ENCODE measurements around the gene GALNT18.

The GALNT18 gene

GRCh38 chr11:11284481-11284880 is 337.3 kb downstream of the GALNT18 start:
- DNase-seq (ENCODE audit: low read depth in 3 of 3, low spot score in 1 of 3), result no peak

DNA sequence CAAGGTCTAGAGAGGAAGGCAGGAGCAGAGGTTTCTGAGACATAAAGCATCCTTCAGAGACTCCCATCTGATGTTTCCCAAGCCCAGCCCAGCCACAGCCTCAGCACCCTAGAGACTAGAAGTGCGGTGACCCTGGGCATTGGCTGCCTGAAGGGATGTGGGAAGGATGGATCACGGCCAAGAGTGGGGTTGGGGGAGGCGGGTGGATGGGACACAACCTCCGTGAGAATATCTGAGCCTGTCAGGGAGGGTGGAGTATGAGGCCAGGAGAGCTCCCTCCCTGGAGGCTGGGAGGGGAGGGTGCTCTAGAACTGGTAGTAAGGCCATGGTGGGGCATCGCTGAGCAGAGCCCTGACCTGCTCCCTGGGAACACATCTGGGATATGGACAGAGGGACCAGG is 340.2 kb downstream of the GALNT18 start:
- DNase-seq (ENCODE audit: low read depth in 3 of 3, low spot score in 1 of 3), result no peak

GRCh38 chr11:11280826-11281225 is 341.0 kb downstream of the GALNT18 start:
- no peak for DNase-seq (ENCODE audit: low read depth in 3 of 3, low spot score in 1 of 3)

- DNase-seq (ENCODE audit: low read depth in 3 of 3, low spot score in 1 of 3), result no peak
These were observed 341.7 kb downstream of the GALNT18 start for GRCh38 chr11:11279956-11280689.

- DNase-seq (ENCODE audit: low read depth in 3 of 3, low spot score in 1 of 3), result no peak
These were observed 349.6 kb downstream of the GALNT18 start for GRCh38 chr11:11272254-11272653.

DNA sequence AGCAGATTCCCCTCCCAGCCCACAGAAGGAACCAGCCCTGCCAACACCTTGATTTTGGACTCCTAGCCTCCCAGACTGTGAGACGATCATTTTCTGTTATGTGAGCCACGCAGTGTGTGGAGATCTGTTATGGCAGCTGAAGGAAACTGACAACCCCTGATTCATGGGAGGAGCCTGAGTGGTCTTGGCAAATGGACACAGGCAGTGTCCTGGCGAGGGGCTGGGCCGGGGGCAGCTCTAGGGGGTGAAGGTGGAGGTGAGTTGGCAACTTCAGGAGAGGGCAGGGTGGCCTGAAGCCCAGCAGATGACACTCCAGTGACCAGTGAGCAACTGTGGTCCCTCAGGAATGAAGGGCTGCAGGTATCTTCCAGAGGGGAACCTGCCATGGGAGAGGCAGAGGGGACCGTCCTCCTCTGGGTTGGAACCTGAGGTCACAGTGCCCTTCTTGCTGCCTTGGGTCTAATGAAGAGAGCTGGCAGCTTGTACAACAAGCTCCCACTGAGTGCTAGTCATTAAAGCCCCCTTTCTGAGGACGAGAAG is 351.5 kb downstream of the GALNT18 start:
- DNase-seq (ENCODE audit: low read depth in 3 of 3, low spot score in 1 of 3), result no peak

- DNase-seq (ENCODE audit: low read depth in 3 of 3, low spot score in 1 of 3), result no peak
These were observed 353.1 kb downstream of the GALNT18 start for GRCh38 chr11:11268706-11269105.

DNA sequence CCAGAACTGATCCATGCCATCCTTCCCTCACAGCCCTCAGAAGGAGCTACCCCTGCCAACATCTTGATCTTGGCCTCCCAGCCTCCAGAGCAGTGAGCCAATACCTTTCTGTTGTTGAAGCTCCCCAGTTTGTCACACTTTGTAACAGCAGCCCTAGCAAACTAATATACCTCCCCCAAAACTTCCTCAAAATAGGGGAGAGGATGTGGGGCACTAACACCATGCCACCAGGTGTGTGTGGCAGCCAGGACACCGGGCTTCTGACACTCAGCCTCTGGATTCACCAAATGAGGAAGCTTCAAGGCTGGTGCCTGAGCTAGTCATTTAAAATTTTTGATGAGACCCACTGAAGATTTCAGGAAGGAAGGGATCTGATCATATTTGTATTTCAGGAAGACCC is 353.7 kb downstream of the GALNT18 start:
- no peak for DNase-seq (ENCODE audit: low read depth in 3 of 3, low spot score in 1 of 3)

DNA sequence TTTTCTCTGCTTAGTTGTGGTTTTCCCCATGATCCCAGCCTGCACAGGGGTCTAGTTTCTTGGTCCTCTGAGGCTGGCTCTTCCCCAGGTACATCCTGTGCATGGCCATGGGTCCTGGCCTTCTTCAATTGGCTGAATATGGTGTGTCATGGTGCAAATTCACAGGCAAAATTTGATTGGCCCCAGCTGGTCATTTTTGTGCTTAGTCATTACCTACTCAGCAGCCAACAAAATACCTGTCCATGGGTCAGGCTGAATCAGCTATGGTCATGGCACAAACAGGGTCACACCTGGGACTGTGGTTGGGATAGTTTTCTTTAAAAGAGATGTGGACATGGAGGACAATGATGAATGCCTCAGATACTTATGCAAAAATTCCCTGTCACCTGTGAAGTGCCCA is 354.5 kb downstream of the GALNT18 start:
- no peak for DNase-seq (ENCODE audit: low read depth in 3 of 3, low spot score in 1 of 3)

GRCh38 chr11:11265994-11266606 is 355.7 kb downstream of the GALNT18 start:
- DNase-seq (ENCODE audit: low read depth in 3 of 3, low spot score in 1 of 3), result peak; percentile 7 to 38 (median 22)

DNA sequence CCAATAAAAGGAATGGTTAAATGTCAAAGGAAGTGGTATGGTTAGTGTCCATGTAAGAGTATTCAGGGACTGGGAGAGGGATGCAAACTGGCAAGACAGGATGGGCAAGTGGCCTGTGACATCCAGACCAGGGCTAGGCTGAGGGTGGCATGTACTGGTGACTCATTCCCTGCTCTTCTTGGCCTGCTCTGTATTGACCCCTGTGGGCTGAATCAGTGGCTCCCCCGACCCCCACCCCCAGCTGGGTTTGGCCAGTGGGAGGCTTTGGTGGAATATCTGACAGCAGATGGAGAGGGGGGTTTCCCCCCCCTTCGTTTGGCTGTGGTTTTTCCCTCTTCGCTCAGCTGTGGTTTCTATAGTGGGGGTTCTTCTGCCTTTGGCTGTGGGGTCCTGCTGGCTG is 356.5 kb downstream of the GALNT18 start:
- no peak for DNase-seq (ENCODE audit: low read depth in 3 of 3, low spot score in 1 of 3)

GRCh38 chr11:11263238-11264005 is 358.4 kb downstream of the GALNT18 start:
- DNase-seq (ENCODE audit: low read depth in 3 of 3, low spot score in 1 of 3), result no peak

- no peak for DNase-seq (ENCODE audit: low read depth in 3 of 3, low spot score in 1 of 3)
These were observed 359.5 kb downstream of the GALNT18 start for GRCh38 chr11:11262171-11262920.

DNA sequence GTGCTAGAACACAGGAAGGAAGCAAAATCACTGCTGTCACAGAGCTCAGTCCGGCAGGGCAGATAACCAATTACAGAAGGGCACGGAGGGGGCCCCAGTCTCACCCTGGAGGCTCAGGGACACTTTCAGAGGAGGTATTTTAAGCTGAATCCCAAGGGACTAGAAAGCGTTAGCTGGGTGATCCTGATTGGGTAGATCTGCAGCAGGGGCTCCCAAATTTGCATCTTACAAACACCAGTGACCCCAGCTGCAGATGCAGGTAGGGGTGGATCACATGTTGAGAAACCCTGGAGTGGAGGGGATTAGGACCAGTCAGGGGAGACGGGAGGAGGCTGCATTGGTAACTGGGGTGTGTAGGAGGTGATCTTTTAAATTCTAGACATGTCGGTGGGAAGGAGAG is 360.2 kb downstream of the GALNT18 start:
- DNase-seq (ENCODE audit: low read depth in 3 of 3, low spot score in 1 of 3), result no peak

- DNase-seq (ENCODE audit: low read depth in 3 of 3, low spot score in 1 of 3), result no peak
These were observed 360.9 kb downstream of the GALNT18 start for GRCh38 chr11:11260903-11261302.

DNA sequence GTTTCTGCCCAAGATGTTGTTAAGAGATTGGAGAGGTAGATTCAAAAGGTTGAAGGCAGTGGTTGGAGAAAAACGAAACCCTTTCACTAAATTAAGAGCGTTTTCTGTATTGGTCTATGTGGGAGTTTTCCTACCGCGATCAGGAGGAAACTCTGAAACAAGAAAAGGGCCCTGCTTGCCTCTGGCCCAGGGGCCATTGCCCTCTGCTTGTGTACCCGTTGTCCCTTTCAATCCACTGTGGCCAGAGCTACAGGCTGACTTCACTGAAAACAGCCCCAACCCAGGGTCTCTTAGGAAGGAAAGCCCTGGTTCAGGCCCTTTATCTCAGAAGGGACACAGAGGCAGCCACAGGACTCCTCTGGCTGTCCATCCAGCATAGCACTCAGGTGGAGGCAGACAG is 367.8 kb downstream of the GALNT18 start:
- no peak for DNase-seq (ENCODE audit: low read depth in 3 of 3, low spot score in 1 of 3)

GRCh38 chr11:11253497-11253896 is 368.3 kb downstream of the GALNT18 start:
- DNase-seq (ENCODE audit: low read depth in 3 of 3, low spot score in 1 of 3), result no peak

GRCh38 chr11:11252403-11252802 is 369.4 kb downstream of the GALNT18 start:
- no peak for DNase-seq (ENCODE audit: low read depth in 3 of 3, low spot score in 1 of 3)

DNA sequence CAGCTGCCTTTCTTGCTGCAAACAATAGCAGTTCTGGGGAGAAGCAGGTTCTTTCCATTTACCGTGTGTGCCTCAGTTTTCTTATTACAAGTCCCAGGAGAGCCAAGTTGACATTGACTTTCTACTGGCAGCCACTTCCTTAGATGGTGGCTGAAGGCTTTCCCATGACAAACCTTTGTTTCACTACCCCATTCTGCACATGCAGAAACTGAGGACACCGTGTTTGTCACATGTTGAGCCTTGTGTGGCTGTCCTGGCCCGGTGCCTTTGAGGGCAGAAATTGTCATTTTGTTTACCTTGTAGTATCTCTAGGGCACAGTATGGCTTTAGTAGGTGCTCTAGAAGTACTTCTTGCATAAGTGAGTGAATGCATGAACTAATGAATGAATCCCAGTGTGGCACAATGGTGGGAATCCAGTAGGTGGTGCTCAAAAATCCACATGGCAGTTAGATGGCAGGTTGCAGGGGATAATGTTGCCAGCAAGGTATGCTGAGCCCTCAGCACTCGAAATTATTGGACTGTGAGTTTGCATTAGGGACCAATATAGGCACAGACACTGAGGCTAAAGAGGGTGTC is 370.3 kb downstream of the GALNT18 start:
- DNase-seq (ENCODE audit: low read depth in 3 of 3, low spot score in 1 of 3), result no peak

DNA sequence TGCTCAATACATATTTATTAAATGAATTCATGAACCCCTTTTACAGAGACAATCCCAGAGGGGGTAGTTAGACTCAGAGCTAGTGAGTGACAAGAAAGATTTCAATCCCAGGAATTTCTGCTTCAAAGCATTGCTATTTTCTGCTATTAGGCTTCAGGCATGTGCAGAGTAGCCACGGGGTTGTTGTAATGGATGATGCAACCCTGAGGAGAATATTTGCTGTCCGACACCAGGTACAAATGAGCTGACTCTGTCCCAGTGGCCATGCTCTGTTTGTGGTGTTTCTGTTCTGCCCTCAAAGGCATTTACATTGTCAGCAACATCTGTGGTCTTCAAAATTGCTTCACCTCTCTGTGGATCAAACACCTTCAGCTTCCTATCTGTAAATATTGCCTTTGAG is 371.3 kb downstream of the GALNT18 start:
- no peak for DNase-seq (ENCODE audit: low read depth in 3 of 3, low spot score in 1 of 3)

DNA sequence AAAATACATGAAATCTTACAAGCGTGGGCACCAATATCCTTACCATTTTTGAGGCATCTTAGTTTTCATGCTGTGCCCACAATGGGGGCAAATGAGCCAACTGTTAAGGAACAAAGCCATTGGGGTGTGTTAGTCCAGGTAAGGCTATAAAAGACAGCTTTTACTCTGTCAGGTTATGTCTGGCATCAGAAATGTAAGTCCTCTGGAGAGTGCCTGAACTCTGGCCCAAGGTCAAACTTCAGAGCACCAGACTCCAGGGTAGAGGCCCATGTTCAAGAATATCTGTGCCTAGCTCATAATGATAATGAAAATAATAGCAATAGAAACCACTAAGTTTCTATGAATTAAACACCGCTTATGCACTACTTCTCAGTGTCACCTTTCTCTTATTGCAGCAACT is 374.2 kb downstream of the GALNT18 start:
- DNase-seq (ENCODE audit: low read depth in 3 of 3, low spot score in 1 of 3), result no peak

All from stimulated activated CD4-positive, alpha-beta T cell treated with anti-CD3 and anti-CD28 coated beads, TNF-alpha, amount 100 ng/mL, for 1 hour (primary cell).